ENCODE results near the gene SRD5A1. TPM values are rescaled to one million over a fixed set of nuclear protein-coding genes. Genes with fewer than 3 reads are reported as not detected.

SRD5A1 gene
- total RNA-seq, 1 experiment from 2014 or later, result 30.4 TPM

DNA sequence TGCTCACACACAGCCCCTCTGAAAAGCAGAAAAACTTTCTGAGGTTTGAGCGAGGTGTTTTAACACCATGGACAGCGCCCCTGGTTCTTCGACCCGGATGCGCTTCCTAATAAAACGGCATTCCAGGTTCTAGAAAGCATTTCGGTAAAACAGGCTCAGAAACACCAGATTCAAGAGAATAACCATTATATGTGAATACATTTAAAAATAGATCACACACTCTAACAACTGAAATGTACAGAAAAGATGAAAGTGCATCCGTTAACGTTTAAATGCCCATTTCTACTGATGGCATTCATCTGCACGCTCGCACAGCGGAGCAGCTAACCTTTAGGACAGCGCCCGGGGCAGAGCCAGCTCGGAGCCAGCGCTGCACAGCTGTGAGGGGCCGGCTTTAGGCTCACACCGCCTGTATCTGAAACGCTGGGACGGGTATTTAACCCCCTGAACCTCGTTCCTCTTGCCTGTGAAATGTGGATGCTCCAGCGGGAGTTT, 53.7 kb downstream of the SRD5A1 start:
- in situ Hi-C loops (cut with HindIII; ENCODE audit: low pct_unique_long_range_greater_than_20kb, low sequenced_read_pairs), result no loop called here
- ChIA-PET POLR2A (no interaction called here), CTCF (no interaction called here)
- H3K4me3 ChIP-seq (ENCODE audit: low read depth in 2 of 2, low read length in 2 of 2), result no peak overlapping the region; a peak in 1 of 4 replicates
- DNase-seq (ENCODE audit: low read depth, low spot score) (no peak), ATAC-seq (no peak)
- H3K27me3 ChIP-seq (ENCODE audit: control insufficient read depth, insufficient read depth, low read length), result peaks cover 18% of the 10 kb centered on the region
- H3K4me1 ChIP-seq (ENCODE audit: control insufficient read depth, insufficient read depth, low read length), result no peaks in the 10 kb centered on the region
- H3K9me3 ChIP-seq (ENCODE audit: control insufficient read depth, insufficient read depth, low read depth, low read length), result no peaks in the 10 kb centered on the region
- intact Hi-C loops (cut with micrococcal nuclease; ENCODE audit: unreplicated experiment), result no loop called here
- no TSS peak for BruUV-seq (replicated peaks)
- TF ChIP-seq, protein P1, sequence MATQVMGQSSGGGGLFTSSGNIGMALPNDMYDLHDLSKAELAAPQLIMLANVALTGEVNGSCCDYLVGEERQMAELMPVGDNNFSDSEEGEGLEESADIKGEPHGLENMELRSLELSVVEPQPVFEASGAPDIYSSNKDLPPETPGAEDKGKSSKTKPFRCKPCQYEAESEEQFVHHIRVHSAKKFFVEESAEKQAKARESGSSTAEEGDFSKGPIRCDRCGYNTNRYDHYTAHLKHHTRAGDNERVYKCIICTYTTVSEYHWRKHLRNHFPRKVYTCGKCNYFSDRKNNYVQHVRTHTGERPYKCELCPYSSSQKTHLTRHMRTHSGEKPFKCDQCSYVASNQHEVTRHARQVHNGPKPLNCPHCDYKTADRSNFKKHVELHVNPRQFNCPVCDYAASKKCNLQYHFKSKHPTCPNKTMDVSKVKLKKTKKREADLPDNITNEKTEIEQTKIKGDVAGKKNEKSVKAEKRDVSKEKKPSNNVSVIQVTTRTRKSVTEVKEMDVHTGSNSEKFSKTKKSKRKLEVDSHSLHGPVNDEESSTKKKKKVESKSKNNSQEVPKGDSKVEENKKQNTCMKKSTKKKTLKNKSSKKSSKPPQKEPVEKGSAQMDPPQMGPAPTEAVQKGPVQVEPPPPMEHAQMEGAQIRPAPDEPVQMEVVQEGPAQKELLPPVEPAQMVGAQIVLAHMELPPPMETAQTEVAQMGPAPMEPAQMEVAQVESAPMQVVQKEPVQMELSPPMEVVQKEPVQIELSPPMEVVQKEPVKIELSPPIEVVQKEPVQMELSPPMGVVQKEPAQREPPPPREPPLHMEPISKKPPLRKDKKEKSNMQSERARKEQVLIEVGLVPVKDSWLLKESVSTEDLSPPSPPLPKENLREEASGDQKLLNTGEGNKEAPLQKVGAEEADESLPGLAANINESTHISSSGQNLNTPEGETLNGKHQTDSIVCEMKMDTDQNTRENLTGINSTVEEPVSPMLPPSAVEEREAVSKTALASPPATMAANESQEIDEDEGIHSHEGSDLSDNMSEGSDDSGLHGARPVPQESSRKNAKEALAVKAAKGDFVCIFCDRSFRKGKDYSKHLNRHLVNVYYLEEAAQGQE (IDR thresholded peaks at IDR 0.05; ENCODE audit: insufficient read depth in 1 of 2, low read depth in 2 of 2, low read length in 1 of 2), result peak; percentile 88 to 92
- no peak for TF ChIP-seq SIN3A (IDR thresholded peaks at IDR 0.05; ENCODE audit: borderline replicate concordance, insufficient read depth, low read depth, low read length)
- H3K27ac ChIP-seq (ENCODE audit: low read length), result no peak overlapping the region
- H3K36me3 ChIP-seq (ENCODE audit: control insufficient read depth, insufficient read depth, low read length), result no peaks in the 10 kb centered on the region

DNA sequence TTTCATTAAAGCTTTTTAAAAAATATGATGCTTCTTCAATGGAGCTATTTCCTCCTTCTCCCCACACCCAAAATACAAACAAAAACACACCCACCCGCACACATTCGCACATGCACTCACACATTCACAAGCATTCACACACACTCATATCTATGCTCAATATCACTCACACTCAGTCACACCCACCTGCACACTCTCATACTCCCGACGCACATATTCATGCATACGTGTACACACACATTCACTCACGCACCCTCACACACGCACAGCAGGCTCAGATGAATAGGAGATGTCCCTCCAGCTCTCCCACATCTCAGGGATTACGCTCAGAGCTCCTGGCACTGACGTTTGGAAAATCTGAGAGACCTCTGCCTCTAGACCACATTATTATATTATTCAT, 54.3 kb downstream of the SRD5A1 start:
- Histone ChIP-seq H3K36me3 (ENCODE audit: control insufficient read depth, insufficient read depth, low read length) (no peaks in the 10 kb centered on the region), H3K4me1 (ENCODE audit: control insufficient read depth, insufficient read depth, low read length) (no peaks in the 10 kb centered on the region), H3K27ac (ENCODE audit: low read length) (no peak overlapping the region), H3K9me3 (ENCODE audit: control insufficient read depth, insufficient read depth, low read depth, low read length) (no peaks in the 10 kb centered on the region), H3K4me3 (ENCODE audit: low read depth in 2 of 2, low read length in 2 of 2) (no peak overlapping the region), H3K27me3 (ENCODE audit: control insufficient read depth, insufficient read depth, low read length) (peaks cover 18% of the 10 kb centered on the region)
- ATAC-seq (no peak), DNase-seq (ENCODE audit: low read depth, low spot score) (no peak)
- TF ChIP-seq SIN3A (IDR thresholded peaks at IDR 0.05; ENCODE audit: borderline replicate concordance, insufficient read depth, low read depth, low read length) (no peak), POLR2AphosphoS5 (IDR thresholded peaks at IDR 0.05; ENCODE audit: low read depth, low read length) (no peak), TCF7L2 (IDR thresholded peaks at IDR 0.05; ENCODE audit: low read depth, low read length) (no peak)
- TF ChIP-seq, protein P2, sequence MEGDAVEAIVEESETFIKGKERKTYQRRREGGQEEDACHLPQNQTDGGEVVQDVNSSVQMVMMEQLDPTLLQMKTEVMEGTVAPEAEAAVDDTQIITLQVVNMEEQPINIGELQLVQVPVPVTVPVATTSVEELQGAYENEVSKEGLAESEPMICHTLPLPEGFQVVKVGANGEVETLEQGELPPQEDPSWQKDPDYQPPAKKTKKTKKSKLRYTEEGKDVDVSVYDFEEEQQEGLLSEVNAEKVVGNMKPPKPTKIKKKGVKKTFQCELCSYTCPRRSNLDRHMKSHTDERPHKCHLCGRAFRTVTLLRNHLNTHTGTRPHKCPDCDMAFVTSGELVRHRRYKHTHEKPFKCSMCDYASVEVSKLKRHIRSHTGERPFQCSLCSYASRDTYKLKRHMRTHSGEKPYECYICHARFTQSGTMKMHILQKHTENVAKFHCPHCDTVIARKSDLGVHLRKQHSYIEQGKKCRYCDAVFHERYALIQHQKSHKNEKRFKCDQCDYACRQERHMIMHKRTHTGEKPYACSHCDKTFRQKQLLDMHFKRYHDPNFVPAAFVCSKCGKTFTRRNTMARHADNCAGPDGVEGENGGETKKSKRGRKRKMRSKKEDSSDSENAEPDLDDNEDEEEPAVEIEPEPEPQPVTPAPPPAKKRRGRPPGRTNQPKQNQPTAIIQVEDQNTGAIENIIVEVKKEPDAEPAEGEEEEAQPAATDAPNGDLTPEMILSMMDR (IDR thresholded peaks at IDR 0.05), result no peak
- TF ChIP-seq, protein P1 (IDR thresholded peaks at IDR 0.05; ENCODE audit: insufficient read depth in 1 of 2, low read depth in 2 of 2, low read length in 1 of 2), result no peak
- POLR2A ChIA-PET, result no interaction called here
- intact Hi-C loops (cut with micrococcal nuclease; ENCODE audit: unreplicated experiment), result no loop called here
- BruUV-seq (replicated peaks), result no TSS peak
- CTCF ChIA-PET, result interaction anchor here (0.7 kb wide), 1 partner anchor 46 kb away, joined by 7 read pairs; no protein-coding TSS in a partner anchor
- in situ Hi-C loops (cut with HindIII; ENCODE audit: low pct_unique_long_range_greater_than_20kb, low sequenced_read_pairs), result no loop called here

All from Panc1 (cell line).